GDM1 (cell line): ENCODE results near the gene PAIP1.
A peak's percentile ranks its signal among the peaks of the same experiment; 100 is the strongest.
"Not testable (repeated sequence)": the region's sequence is repeated elsewhere in the genome, so short reads cannot be mapped to it uniquely, and the experiment has no call there.

Source experiments
- DNase-seq: peaks from one replicate; lab custom pipeline; 2025; lab: John Stamatoyannopoulos, UW

The PAIP1 gene

GRCh38 chr5:43556857-43557542 lies at the start of gene PAIP1:
PAIP1 (minus strand) TSS chr5:43557077; CDS start chr5:43556846, 231 bp downstream.
- peak; percentile 86 for DNase-seq

- no peak for DNase-seq
Measured at GRCh38 chr5:43606351-43606750, 49.5 kb upstream of the PAIP1 start.

- no peak for DNase-seq
Measured at GRCh38 chr5:43604699-43605098, 47.8 kb upstream of the PAIP1 start.

GRCh38 chr5:43603344-43604217 lies 46.7 kb upstream of the PAIP1 start:
- DNase-seq: peak; percentile 69

- peak; percentile 27 for DNase-seq
Measured at GRCh38 chr5:43602461-43603343, 45.8 kb upstream of the PAIP1 start, which contains the start of gene NNT. NNT (plus strand) TSS chr5:43603180; CDS start chr5:43609196, 6,016 bp downstream.

GRCh38 chr5:43601454-43602260 lies 44.8 kb upstream of the PAIP1 start:
- no peak for DNase-seq

GRCh38 chr5:43598927-43599326 lies 42.0 kb upstream of the PAIP1 start:
- not testable (repeated sequence) for DNase-seq

GRCh38 chr5:43592363-43592762 lies 35.5 kb upstream of the PAIP1 start:
- DNase-seq: no peak

GRCh38 chr5:43590700-43591099 lies 33.8 kb upstream of the PAIP1 start:
- no peak for DNase-seq

- no peak for DNase-seq
Measured at GRCh38 chr5:43589310-43589709, 32.4 kb upstream of the PAIP1 start.

GRCh38 chr5:43588842-43589241 lies 32.0 kb upstream of the PAIP1 start:
- DNase-seq: no peak

GRCh38 chr5:43584166-43584699 lies 27.4 kb upstream of the PAIP1 start:
- DNase-seq: no peak

- no peak for DNase-seq
Measured at GRCh38 chr5:43583724-43584123, 26.8 kb upstream of the PAIP1 start.

GRCh38 chr5:43582082-43583005 lies 25.5 kb upstream of the PAIP1 start:
- no peak for DNase-seq

GRCh38 chr5:43581398-43581797 lies 24.5 kb upstream of the PAIP1 start:
- DNase-seq: no peak

- not testable (repeated sequence) for DNase-seq
Measured at GRCh38 chr5:43580402-43581210, 23.7 kb upstream of the PAIP1 start.

- no peak for DNase-seq
Measured at GRCh38 chr5:43573058-43573457, 16.2 kb upstream of the PAIP1 start.

GRCh38 chr5:43572357-43572756 lies 15.5 kb upstream of the PAIP1 start:
- DNase-seq: no peak

- DNase-seq: no peak
Measured at GRCh38 chr5:43571237-43571636, 14.4 kb upstream of the PAIP1 start.
